GM23338 (cell line): ENCODE results near the gene RNGTT. TPM values are rescaled to one million over a fixed set of nuclear protein-coding genes. Genes with fewer than 3 reads are reported as not detected.

Source experiments
- CTCF ChIP-seq, 2 experiments: fragments of 200-600 bp in 1 of 2; sonication (generic) in 1 of 2; conservative IDR thresholded peaks; 2 replicates each; pipeline versions ENCODE4 v1.5.1 to v1.6.1; 2016 to 2017; ENCODE audit warnings: antibody characterized with exemption in 2 of 2, low read depth in 2 of 2, mild to moderate bottlenecking in 2 of 2, moderate library complexity in 1 of 2
- ETS1 ChIP-seq: IDR thresholded peaks from 2 replicates; pipeline ENCODE4 v1.6.1; 2016; ENCODE audit warnings: antibody characterized with exemption
- EZH2phosphoT487 ChIP-seq: fragments of 200-600 bp; sonication (generic); IDR thresholded peaks from one replicate; pipeline ENCODE4 v1.8.1; 2018; ENCODE audit warnings: antibody characterized with exemption; ENCODE audit not compliant: unreplicated experiment
- NANOG ChIP-seq: IDR thresholded peaks from 2 replicates; pipeline ENCODE4 v1.6.1; 2016; ENCODE audit warnings: antibody characterized with exemption, borderline replicate concordance
- STAT1 ChIP-seq: IDR thresholded peaks from one replicate; pipeline ENCODE4 v1.6.1; 2016; ENCODE audit warnings: antibody characterized with exemption; ENCODE audit not compliant: unreplicated experiment
- ZNF114 ChIP-seq: fragments of 250-450 bp; sonication (Bioruptor Pico); IDR thresholded peaks from 2 replicates; pipeline ENCODE4 v1.5.0; 2020; ENCODE audit warnings: mild to moderate bottlenecking, moderate library complexity
- ZNF331 ChIP-seq: fragments of 250-450 bp; sonication (Bioruptor Pico); IDR thresholded peaks from 2 replicates; pipeline ENCODE4 v1.5.0; 2020; ENCODE audit warnings: low read depth, mild to moderate bottlenecking, moderate library complexity
- ZNF462 ChIP-seq: fragments of 250-450 bp; sonication (Bioruptor Pico); IDR thresholded peaks from 2 replicates; pipeline ENCODE4 v1.5.0; 2020; ENCODE audit warnings: mild to moderate bottlenecking, moderate library complexity
- polyA plus RNA-seq: library from polyadenylated mRNA; unstranded; fragments of >200 nt; fragmentation: Nextera tagmentation; extraction: Ambion mirVana; gene quantifications from 2 replicates; pipeline ENCODE4 v1.2.1, GENCODE V29; 2016
- total RNA-seq: library from RNA; depleted of rRNA; stranded (reverse); fragments of >200 nt; shearing (Covaris generic); gene quantifications from 2 replicates; pipeline ENCODE4 v1.2.3, GENCODE V29; 2014

RNGTT gene
- total and polyA plus RNA-seq, 2 experiments from 2014 or later: 11.2 to 29.2 TPM

- TF ChIP-seq ZNF462 (CRISPR knock-in tag) (no peak), ZNF331 (CRISPR knock-in tag) (no peak), CTCF (conservative IDR thresholded peaks at IDR 0.05; ENCODE audit: low read depth in 2 of 2) (no peak), ETS1 (no peak), ZNF114 (CRISPR knock-in tag) (no peak), NANOG (no peak), STAT1 (no peak), EZH2phosphoT487 (no peak)
Observed at GRCh38 chr6:88815491-88815890, 147.9 kb downstream of the RNGTT start (continued).
